ENCODE results near the gene FMNL3.
"Not testable (repeated sequence)": the region's sequence is repeated elsewhere in the genome, so short reads cannot be mapped to it uniquely, and the experiment has no call there.

FMNL3 gene

GRCh38 chr12:49716553-49716952 is 9.3 kb upstream of the FMNL3 start:
- DNase-seq = no peak

GRCh38 chr12:49713952-49714351 is 6.7 kb upstream of the FMNL3 start:
- not testable (repeated sequence) for DNase-seq

- no peak for DNase-seq
Measured at GRCh38 chr12:49708851-49709250, 1.6 kb upstream of the FMNL3 start.

GRCh38 chr12:49707812-49708147 is 575 bp upstream of the FMNL3 start:
- DNase-seq = no peak

- no peak for DNase-seq
Measured at GRCh38 chr12:49706351-49707127, 666 bp downstream of the FMNL3 start.

GRCh38 chr12:49705479-49706134 is 1.6 kb downstream of the FMNL3 start:
- no peak for DNase-seq

- DNase-seq = no peak
Measured at GRCh38 chr12:49703647-49704137, 3.5 kb downstream of the FMNL3 start.

- DNase-seq = no peak
Measured at GRCh38 chr12:49702676-49703215, 4.5 kb downstream of the FMNL3 start.

- DNase-seq = no peak
Measured at GRCh38 chr12:49702009-49702408, 5.2 kb downstream of the FMNL3 start.

- DNase-seq = no peak
Measured at GRCh38 chr12:49698619-49699545, 8.3 kb downstream of the FMNL3 start.

- no peak for DNase-seq
Measured at GRCh38 chr12:49697808-49698207, 9.4 kb downstream of the FMNL3 start.

- no peak for DNase-seq
Measured at GRCh38 chr12:49696723-49697122, 10.5 kb downstream of the FMNL3 start.

- no peak for DNase-seq
Measured at GRCh38 chr12:49693931-49694444, 13.2 kb downstream of the FMNL3 start.

- DNase-seq = no peak
Measured at GRCh38 chr12:49692851-49693250, 14.4 kb downstream of the FMNL3 start.

GRCh38 chr12:49689785-49690184 is 17.4 kb downstream of the FMNL3 start:
- no peak for DNase-seq

- no peak for DNase-seq
Measured at GRCh38 chr12:49689237-49689636, 18.0 kb downstream of the FMNL3 start.

- DNase-seq = no peak
Measured at GRCh38 chr12:49687941-49688340, 19.3 kb downstream of the FMNL3 start.

GRCh38 chr12:49684310-49684854 is 22.8 kb downstream of the FMNL3 start:
- peak; percentile 82 for DNase-seq

GRCh38 chr12:49683599-49684309 is 23.5 kb downstream of the FMNL3 start:
- DNase-seq = no peak

GRCh38 chr12:49680075-49680474 is 27.1 kb downstream of the FMNL3 start:
- DNase-seq = no peak

- DNase-seq = no peak
Measured at GRCh38 chr12:49678711-49679110, 28.5 kb downstream of the FMNL3 start.

- DNase-seq = no peak
Measured at GRCh38 chr12:49675137-49675536, 32.1 kb downstream of the FMNL3 start.
